HG03175 (cell line): Measurements from ENCODE around the gene DLK1.

Experiments used
- ATAC-seq: cut with Tn5 transposase; IDR thresholded peaks from one replicate; pipeline ENCODE4 v1.9.1; 2021; ENCODE audit warnings: mild to moderate bottlenecking, moderate library complexity; ENCODE audit not compliant: unreplicated experiment

Gene DLK1

DNA sequence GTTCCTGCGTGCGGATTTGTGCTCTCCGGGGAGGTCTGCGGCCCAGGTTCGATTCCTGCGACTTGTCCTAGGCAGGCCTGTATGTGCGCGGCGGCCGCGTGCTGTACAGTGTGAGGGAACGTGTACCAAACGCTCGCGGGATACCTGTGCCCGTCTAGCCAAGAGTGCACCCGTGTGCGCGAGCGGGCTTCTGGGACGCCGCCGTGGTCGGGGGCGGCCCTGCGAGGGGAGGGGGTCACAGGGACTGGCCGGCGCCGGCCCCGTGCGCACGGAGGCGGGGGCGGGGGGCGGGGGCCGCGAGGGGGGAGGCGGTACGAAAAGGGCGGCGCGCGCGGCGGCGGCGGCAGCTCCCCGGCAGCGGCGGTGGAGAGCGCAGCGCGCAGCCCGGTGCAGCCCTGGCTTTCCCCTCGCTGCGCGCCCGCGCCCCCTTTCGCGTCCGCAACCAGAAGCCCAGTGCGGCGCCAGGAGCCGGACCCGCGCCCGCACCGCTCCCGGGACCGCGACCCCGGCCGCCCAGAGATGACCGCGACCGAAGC lies at the start of gene DLK1:
Gene DLK1 (plus strand): TSS at position 343 of the 536 bp plus-strand sequence. CDS start 177 bp downstream, at position 520.
- no peak for ATAC-seq

DNA sequence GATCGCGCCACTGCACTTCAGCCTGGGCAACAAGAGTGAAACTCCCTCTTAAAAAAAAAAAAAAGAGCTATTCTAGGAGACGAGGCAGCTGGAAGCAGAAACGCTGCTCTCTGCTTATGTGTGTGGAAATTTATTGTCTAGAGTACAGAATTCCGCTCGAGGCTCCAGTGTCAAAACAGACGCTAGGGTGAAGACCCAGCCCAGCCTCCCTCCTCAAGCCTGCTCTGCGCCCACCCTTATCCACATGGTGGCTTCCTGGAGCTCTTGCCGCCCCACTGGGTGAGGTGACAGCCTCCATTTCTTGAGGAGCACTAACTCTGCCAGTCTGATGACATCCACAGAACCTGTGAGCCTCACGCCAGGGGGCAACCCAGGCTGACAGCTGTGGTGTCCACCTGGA lies 49.5 kb upstream of the DLK1 start:
- no peak for ATAC-seq

DNA sequence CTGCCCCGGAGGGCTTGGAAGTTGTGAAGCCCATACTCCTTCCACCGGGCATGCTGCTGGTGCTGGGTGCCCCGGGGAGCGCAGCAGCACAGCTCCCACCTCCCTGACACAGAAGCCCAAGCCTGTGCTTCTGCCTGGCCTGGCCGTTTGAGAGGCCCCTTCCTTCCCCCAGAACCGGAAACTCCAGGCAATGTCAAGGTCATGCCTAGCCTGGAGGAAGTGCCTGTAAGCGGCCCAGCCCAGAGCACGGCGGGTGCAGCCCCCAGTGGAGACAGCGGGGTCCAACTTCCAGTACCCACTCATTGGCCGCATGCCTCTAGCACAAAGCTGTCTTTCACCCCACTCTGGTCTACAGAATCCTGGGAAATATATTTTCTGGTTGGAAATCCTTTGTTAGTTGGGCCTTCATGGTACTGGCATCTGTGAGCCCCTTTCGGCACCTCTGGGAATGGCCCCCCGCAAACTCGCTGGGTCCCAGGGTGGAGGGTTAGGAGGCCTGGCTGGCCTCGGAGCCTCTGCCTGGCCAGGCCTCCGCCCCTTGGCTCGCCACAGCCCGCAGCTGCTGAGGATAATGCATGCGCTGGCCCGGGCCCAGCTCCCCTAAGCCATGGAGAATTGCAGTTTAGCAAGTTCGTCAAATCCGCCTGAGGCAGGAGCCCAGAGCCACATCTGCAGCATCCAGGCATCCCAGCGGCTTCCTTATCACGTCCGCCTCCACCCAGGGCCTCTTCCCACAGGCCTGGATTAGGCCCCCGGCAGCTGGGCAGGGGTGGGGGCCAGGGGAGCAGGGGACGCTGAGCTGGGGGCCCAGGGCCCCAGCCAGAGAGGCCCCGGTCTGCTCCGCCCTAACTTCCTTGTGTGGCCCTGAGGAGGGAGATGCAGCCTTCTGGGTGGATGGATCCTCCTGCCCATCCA lies 48.9 kb upstream of the DLK1 start:
- ATAC-seq: no peak

DNA sequence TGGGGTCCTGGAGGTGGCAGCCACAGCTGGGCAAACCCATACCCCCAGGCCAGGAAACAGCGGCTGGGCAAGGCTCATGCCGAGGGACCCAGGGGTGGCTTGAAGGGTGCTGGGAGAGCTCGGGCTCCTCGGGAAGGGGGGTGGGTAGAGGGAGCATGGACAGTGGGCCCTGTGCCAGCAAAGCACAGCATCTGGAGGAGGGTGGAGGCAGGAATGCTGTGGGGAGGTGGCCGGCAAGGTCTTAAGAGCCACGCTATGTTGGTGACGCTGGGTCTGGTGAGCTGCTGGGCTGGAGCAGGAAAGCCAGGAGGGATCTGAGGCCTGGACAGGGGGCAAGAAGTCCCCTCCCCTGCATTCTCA lies 48.2 kb upstream of the DLK1 start:
- no peak for ATAC-seq

DNA sequence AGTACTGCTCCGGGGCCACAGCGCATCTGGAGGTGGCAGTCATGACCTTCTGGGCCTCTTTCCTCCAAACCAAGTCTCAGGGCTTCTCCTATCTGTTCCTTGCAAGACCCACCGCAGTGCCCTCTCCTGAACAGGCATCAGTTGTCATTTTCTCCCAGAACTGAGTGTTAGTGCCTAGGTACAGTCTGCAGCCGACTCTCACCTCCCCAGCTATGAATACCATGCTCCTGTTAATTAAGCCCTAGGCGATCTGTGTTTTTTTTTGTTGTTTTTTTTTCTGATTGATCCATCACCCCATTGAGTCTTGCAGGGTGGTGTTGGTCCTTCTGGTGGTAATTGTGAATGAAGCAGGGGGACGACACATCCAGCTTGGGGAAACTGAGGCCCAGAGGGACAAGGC lies 47.5 kb upstream of the DLK1 start:
- ATAC-seq: no peak

DNA sequence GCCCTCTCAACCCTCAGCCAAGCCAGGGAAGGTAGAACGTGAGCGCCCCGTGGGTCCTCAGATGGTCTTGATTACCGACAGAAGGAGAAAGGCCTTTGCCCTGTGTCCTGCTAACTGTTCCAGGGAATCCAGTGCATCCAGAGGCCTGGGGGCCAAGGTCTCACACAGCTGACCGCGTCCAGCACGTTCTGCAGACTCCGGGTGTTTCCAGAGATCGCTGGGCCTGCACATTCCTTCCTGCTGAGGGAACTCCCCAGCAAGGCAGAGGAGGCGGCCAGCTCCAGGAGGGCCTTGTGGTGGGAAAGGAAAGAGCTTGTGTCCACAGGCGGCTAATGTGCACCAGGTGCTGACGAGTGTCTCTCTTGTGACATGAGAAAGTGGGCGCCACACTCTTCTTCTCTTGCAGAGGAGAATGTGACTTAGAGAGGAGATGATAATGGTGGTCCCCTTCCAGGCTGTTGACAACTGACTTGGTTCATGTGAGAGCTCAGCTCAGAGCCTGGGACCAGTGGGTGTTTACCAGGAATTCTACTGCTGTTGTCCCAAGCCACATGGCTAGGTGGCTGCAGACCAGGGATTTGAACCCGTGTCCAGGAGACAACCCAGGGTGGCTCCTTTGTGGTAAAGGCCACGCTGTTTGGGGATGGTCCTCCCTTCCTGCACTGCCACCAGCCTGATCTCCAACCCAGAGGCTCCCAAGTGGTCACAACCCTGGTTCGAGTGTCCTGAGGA lies 46.8 kb upstream of the DLK1 start:
- ATAC-seq: no peak

DNA sequence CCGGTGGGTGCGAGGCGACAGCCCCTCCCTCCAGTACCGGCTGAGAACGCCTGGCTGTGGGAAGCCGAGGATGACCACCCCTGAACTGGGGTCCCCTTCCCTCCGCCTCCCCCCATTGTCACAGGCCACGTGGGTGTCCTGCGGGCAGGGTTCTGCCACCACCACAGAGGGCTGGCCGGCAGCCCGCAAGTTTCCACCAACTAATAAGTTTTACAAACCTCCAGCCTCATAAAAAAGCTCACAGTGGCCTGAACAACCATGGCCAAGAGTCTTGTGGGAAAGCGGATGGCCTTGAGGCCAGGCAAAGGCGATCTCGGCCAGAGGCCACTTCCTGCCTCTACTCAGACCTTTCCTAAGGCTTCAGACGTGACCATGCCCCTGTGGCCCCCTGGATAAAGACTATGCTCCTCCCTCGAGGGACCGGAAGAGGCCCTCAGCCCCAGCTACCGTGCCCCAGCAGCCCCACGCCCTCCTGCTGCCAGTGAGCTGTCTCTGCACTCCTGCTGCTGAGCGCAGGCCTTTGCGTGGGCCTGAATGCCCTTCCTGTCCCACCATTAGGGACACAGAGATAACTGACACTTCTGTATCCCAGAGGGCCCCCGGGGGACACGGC lies 46.1 kb upstream of the DLK1 start:
- no peak for ATAC-seq

DNA sequence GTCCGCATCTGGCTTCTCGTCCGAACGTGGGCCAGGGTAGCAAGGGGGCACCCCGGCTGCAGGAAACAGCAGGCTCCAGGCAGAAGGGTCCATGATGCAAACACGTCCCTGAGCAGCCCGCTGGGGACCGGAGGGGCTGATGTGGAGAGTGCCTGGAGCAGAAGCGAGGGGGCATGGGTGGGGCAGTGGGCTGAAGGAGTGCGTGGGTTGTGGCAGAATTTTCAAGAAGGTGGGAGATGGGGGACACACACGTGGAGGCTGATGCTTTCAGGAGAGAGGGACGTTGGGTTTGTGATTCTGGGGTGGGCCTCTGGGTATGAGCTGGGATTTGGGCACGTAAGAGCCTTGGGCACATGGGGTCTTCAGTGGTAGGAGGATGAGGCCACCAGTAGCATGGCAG lies 45.6 kb upstream of the DLK1 start:
- no peak for ATAC-seq

DNA sequence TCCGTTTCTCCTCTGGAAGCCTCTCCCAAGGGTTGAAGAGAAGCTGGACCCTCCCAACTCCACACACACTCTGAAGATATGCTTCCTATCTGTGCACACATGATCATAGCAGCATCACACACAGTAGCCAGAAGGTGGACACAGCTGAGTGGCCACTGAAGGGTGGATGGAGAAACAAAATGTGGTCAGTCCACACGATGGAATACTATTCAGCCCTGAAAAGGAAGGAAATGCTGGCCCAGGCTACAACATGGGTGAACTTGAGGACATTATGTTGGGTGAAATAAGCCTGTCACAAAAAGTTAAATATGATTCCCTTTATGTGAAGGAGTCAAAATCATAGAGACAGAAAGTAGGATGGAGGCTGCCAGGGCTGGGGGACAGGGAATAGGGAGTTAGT lies 43.9 kb upstream of the DLK1 start:
- ATAC-seq: no peak

DNA sequence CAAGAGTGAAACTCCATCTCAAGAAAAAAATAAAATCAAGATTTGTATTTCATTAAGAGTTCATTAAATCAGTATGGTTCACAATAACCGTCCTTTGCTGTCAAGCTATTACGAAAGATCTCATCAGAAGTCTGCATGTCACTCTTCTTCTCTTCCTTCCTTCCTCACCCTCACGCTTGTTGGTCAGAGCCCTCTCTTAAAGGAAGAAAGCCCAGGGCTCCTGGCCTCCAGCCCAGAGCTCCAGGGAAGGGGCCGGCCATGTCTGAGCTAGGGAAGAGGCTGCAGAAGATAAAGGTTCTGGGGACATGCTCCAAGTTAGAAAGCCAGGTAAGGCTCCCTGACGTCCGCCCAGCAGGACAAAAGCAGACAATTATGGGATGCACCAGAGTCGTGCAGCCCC lies 43.1 kb upstream of the DLK1 start:
- no peak for ATAC-seq

DNA sequence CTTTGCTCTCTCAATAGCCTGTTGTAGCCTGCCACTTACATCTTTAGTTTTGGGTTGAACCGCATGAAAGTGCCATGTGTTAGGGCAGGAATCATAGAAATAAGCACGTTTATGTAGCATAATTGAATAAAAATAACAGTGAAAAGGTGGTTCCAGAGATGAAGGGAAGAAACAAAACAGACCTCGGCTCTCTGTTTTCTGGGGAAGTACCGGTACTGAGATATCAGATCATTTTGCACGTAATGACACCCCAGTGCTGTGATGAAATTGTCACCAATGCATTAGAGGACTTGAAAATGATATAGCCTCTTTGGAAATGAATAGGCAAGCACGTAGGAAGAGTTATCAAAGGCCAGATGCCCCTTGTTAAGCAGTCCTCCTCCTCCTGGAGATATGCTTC lies 42.5 kb upstream of the DLK1 start:
- no peak for ATAC-seq

DNA sequence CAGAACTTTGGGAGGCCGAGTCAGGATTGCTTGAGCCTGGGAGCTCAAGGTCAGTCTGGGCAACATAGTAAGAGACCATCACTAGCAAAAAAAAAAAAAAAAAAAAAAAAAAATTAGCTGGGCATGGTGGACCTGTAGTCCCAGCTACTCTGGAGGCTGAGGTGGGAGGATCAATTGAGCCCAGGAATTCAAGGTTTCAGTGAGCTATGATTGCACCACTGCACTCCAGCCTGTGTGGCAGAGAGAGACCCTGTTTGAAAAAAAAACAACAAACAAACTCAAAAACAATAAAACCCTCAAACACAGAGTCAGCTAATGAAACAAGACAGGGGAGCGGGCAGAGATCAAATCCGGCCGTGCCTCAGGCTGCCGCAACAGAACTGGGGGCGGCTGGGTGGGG lies 41.7 kb upstream of the DLK1 start:
- ATAC-seq: no peak

DNA sequence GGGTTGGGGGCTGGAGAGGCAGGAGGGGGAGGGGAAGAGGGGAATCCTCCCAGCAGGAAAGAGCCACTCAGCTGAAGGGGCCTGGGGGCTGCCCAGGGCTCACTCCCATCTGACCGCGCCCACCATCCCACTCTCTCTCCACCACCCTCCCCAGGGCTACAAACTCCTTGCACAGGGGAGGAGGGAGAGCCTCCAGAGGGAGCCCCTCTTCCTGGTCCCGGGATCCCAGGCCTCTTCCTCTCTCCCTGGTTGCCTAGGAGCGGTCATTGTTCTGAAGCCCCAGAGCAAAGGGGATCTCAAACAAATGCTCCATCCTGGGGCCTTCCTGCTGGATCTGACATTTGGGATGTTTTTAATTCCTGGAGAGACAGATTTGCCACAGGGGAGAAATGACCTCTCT lies 39.8 kb upstream of the DLK1 start:
- ATAC-seq: no peak

DNA sequence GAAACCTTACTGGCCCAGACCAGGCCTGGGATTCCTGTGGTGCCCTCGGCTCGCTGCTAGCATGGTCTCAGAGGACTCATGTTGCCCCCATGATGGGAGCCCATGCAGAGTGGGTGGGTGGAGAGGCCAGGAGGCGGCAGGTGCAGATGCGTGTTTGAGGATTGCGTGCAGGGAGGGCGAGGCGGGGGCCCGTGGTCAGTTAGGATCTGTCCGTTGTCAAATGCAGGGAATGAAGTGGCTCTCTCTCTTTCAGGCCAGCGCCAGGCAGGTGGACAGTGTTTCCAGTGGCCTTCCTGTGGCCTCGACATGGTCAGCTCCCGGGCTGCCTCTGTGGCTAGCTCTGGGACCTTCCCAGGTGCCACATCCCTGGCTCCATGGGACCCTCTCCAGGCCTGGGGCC lies 39.3 kb upstream of the DLK1 start:
- no peak for ATAC-seq

DNA sequence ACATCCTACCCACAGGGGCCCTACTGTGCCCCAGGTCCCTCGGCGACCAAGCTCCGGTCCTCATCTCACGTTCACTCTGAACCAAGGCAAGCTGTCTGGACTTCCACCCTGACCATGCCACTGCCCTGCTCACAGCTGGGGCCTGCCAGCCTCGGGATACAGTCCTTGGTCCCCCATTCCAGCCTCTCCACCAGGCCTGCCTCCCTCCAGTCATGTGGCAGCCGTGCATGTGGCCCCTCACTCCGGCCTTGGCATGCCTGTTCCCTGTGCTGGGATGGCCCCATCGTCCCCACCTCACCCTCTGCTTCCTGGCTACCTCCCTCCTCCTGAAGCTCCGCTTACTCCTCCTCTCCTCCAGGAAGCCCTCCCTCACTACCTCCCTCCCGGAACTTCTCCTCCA lies 38.6 kb upstream of the DLK1 start:
- no peak for ATAC-seq

DNA sequence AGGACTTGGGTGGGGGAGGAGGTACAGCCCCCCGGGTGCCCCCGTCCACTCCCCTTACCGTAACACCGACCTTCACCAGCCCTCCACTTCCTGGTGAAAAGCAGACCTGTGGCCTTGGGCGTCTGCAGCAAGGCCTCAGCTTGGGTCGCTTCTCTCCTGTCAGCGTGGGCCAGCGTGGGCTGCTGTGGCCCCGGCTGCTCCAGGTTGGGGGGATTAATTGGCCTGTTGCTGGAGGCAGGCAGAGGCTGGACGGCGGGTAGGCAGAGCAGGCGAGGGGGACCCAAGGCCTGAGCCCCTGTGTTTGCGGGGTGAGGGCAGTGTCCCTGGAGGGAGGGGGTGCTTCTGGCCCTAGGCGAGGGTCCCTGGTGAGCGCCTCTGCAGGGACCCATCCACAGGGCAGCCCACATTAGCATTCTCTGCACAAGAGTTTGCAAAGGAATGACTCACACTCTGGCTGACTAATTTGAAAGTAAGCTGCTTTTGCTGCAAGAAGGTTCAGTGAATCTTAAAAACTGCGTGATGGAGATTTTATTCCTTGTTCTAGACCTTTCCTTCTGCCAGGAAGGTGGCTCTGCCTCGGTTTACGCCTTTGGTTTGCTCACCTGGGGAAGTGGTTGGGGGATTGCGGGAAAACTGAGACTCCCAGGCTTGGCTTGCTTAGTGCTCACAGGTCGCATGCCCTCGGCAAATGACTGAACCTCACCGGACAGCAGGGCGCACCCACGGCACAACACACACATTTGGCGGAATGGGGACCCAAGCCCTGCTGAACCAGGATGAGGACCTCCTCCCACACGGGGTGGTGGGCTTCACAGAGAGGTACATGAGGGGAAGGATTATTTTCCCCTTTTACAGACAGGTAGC lies 37.9 kb upstream of the DLK1 start:
- no peak for ATAC-seq

DNA sequence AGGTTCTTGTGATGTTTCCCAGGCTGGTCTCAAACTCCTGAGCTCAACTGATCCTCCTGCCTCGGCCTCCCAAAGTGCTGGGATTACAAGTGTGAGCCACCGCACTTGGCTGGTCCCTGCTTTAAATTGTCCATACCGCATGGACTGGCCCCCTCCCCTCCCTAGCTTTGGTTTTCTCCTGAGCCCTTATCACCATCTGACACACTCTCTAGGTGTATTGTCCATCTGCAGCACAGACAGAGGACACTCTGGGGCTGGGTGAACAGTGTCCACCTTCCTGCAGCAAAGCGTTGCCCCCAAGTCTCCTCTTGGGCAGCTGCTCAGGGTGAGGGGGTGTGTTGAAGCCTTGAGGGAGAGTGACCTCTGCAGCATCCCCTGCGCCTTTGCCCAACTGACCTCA lies 36.0 kb upstream of the DLK1 start:
- ATAC-seq: no peak

DNA sequence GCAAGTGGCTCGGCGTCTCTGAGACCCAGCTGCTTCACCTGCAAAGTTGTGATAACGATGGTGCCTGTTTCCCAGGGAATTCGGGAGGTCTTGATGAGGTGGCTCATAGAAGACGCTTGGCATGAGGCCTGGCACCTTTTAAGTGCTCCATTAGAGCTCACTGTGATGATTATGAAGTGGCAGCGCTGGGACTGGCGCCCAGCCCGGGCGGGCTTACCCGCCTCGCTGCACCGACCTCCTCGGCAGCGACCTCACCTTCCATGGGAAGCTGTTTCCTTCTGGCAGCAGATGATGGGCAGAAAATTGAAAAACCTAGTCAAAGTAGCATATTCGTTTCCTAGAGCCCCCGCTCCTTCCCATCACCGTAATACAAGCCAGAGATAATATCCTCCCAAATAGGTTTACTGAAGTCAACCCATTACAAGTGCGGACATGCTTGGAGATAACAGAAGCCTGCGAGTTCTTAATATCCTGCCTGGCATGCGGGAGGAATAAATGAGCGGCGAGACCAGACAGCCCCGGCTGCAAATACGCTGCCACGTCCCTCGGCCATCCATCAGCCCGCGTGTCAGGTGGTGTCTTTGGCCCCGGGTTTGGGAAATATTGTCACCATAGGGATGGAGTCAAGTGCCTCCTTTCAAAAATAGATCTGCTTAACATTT lies 35.2 kb upstream of the DLK1 start:
- ATAC-seq: no peak

DNA sequence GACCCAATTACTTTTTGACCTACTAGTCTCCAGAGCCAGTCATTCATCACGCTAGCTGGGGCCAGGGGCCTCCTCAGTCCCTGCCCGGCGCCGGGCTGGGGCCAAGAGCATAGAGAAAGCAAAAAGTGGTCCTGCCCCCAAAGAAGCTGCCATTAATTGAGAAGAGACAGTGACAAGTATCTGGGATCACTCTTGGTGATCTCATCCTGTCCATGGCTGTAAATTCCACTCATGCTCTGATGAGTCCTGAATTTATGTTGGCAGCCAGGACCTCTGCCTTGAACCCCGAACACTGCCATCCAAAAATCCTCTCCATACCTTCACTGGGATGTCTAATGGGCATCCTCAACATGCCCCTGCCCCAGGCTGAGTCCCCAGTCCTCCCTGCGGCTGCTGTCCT lies 34.4 kb upstream of the DLK1 start:
- ATAC-seq: no peak

DNA sequence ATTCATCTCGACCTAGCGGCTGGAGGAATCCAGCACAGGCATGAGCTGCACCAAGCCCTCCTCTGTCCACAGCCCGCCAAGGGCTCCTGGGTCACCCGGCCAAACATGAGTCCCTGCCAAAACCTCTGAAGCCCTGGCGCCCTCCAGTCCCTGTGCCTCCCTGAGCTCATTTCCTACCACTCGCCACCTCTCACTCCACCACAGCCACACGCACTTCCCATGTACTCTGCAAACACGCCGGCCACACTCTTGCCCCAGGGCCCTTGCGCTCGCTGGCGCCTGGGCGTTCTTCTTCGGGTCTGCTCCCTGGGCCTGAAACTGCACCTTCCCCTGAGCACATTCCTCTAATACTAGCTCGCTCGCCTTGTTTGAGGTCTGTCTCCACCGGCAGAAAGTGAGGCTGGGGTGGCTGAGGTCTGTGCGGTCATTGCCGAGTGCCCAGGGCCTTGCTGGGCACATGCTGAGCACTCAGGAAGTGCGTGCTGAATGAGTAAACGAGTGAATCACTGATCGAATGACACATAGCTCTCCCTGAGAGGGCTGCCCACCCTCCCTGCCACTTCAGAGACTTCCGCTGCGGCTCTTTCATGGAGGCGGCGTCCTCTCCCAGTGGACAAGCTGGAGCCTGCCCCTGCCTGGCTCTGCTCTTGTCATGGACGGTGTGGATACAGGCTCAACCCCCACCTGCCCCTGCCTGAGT lies 33.7 kb upstream of the DLK1 start:
- ATAC-seq: no peak
